Measurements from ENCODE around the gene TASOR2. TPM values are rescaled to one million over a fixed set of nuclear protein-coding genes. Genes with fewer than 3 reads are reported as not detected.

The TASOR2 gene
- total RNA-seq, 1 experiment from 2014 or later = 67.3 TPM

- Mint-ChIP-seq H3K4me1 (peaks cover 58% of the 10 kb centered on the region), H3K27me3 (ENCODE audit: low read depth) (no peaks in the 10 kb centered on the region), H3K27ac (peak overlapping the region; percentile 16; the same call in 1 of the 2 replicates), H3K36me3 (no peaks in the 10 kb centered on the region), H3K4me3 (no peak overlapping the region; the same call in 1 of the 2 replicates), H3K9me3 (no peaks in the 10 kb centered on the region)
- no peak for TF ChIP-seq EMX1 (CRISPR knock-in tag; IDR thresholded peaks at IDR 0.05)
- 0 out of 2 replicates have a peak, but pooled peaks have one; percentile 7 for TF ChIP-seq ZNF423 (CRISPR knock-in tag; IDR thresholded peaks at IDR 0.05)
- peak; percentile 89 for TF ChIP-seq PRDM15 (CRISPR knock-in tag; IDR thresholded peaks at IDR 0.05)
- no peak for TF ChIP-seq ELF4 (CRISPR knock-in tag; IDR thresholded peaks at IDR 0.05; ENCODE audit: low read depth)
- TF ChIP-seq PRRX2 (CRISPR knock-in tag; IDR thresholded peaks at IDR 0.05) = no peak
- no peak for TF ChIP-seq MYBL2 (CRISPR knock-in tag; IDR thresholded peaks at IDR 0.05)
- no peak for TF ChIP-seq ZBTB21 (CRISPR knock-in tag; IDR thresholded peaks at IDR 0.05; ENCODE audit: borderline replicate concordance)
- TF ChIP-seq MLX (CRISPR knock-in tag; IDR thresholded peaks at IDR 0.05) = no peak
- TF ChIP-seq AR (CRISPR knock-in tag; IDR thresholded peaks at IDR 0.05) = no peak
- ATAC-seq (peak; percentile 46), DNase-seq (ENCODE audit: low spot score) (peak; percentile 41)
- ChIA-PET POLR2A (interaction anchor here (0.7 kb wide), 1 partner anchor 24 kb away, joined by 3 read pairs; no protein-coding TSS in a partner anchor), CTCF (interaction anchor here (1.0 kb wide), 1 partner anchor 217 kb away, joined by 3 read pairs; no protein-coding TSS in a partner anchor)
Measured at GRCh38 chr10:5658871-5659618, 25.6 kb upstream of the TASOR2 start.

GRCh38 chr10:5659702-5660528 lies 24.7 kb upstream of the TASOR2 start:
- Mint-ChIP-seq H3K4me1 (peaks cover 56% of the 10 kb centered on the region), H3K36me3 (no peaks in the 10 kb centered on the region), H3K4me3 (no peak overlapping the region), H3K27me3 (ENCODE audit: low read depth) (no peaks in the 10 kb centered on the region), H3K27ac (peak overlapping the region; percentile 51), H3K9me3 (no peaks in the 10 kb centered on the region)
- TF ChIP-seq JAZF1 (CRISPR knock-in tag; IDR thresholded peaks at IDR 0.05) (no peak), GABPB1 (CRISPR knock-in tag; IDR thresholded peaks at IDR 0.05) (peak; percentile 77)
- DNase-seq (ENCODE audit: low spot score) (no peak), ATAC-seq (peak; percentile 6)
- CTCF ChIA-PET = interaction anchor here (0.8 to 1.2 kb wide), 3 partner anchors 31 to 226 kb away, joined by 3 to 4 read pairs (median 3); no protein-coding TSS in a partner anchor
- POLR2A ChIA-PET = interaction anchor here (0.5 to 0.7 kb wide), 4 partner anchors 23 to 86 kb away, joined by 3 to 6 read pairs (median 3); no protein-coding TSS in a partner anchor

GRCh38 chr10:5661043-5661442 lies 23.6 kb upstream of the TASOR2 start:
- no peaks in the 10 kb centered on the region; the same call in 1 of the 2 replicates for H3K27me3 Mint-ChIP-seq (ENCODE audit: low read depth)
- DNase-seq (ENCODE audit: low spot score) = no peak
- ATAC-seq = no peak
- POLR2A ChIA-PET = no interaction called here
- CTCF ChIA-PET = no interaction called here
- H3K4me3 Mint-ChIP-seq = no peak overlapping the region
- no peaks in the 10 kb centered on the region for H3K36me3 Mint-ChIP-seq
- H3K4me1 Mint-ChIP-seq = peaks cover 53% of the 10 kb centered on the region
- no peak overlapping the region; the same call in 1 of the 2 replicates for H3K27ac Mint-ChIP-seq
- no peaks in the 10 kb centered on the region for H3K9me3 Mint-ChIP-seq
- TF ChIP-seq ZNF317 (CRISPR knock-in tag; IDR thresholded peaks at IDR 0.05; ENCODE audit: borderline replicate concordance, low read depth) (no peak), MXD4 (CRISPR knock-in tag; IDR thresholded peaks at IDR 0.05; ENCODE audit: borderline replicate concordance) (no peak), NFATC4 (CRISPR knock-in tag; IDR thresholded peaks at IDR 0.05) (no peak), ZSCAN18 (CRISPR knock-in tag; IDR thresholded peaks at IDR 0.05) (no peak), ZNF263 (CRISPR knock-in tag; IDR thresholded peaks at IDR 0.05; ENCODE audit: low read depth) (no peak), MAX (CRISPR knock-in tag; IDR thresholded peaks at IDR 0.05) (no peak), CDX4 (CRISPR knock-in tag; IDR thresholded peaks at IDR 0.05; ENCODE audit: borderline replicate concordance) (no peak), ZNF416 (CRISPR knock-in tag; IDR thresholded peaks at IDR 0.05) (no peak), ZNF219 (CRISPR knock-in tag; IDR thresholded peaks at IDR 0.05; ENCODE audit: borderline replicate concordance) (no peak)

Measured in WTC11 (cell line).